WI38 (cell line): ENCODE data around the gene FBP1.

Experiments used
- H3K4me3 ChIP-seq: 2 replicates; pipeline ENCODE4 v1.5.1; 2011; ENCODE audit warnings: low read depth, mild to moderate bottlenecking, control low read depth, low read length
- CTCF ChIP-seq: IDR thresholded peaks from 2 replicates; pipeline ENCODE4 v1.5.1; 2012; ENCODE audit warnings: low read depth, mild to moderate bottlenecking, control low read depth, low read length

FBP1 gene

GRCh38 chr9:94563548-94563947 lies 75.8 kb downstream of the FBP1 start:
- no peak overlapping the region for H3K4me3 ChIP-seq
- TF ChIP-seq CTCF, result no peak

- TF ChIP-seq CTCF, result no peak
- H3K4me3 ChIP-seq, result no peak overlapping the region
Measured at GRCh38 chr9:94560237-94560636, 79.1 kb downstream of the FBP1 start.

GRCh38 chr9:94557376-94557775 lies 81.9 kb downstream of the FBP1 start:
- no peak overlapping the region for H3K4me3 ChIP-seq
- no peak for TF ChIP-seq CTCF

GRCh38 chr9:94554439-94555331 lies 84.6 kb downstream of the FBP1 start, which contains the start of gene PCAT7:
Gene PCAT7 (plus strand): TSS chr9:94555083.
- TF ChIP-seq CTCF, result no peak
- H3K4me3 ChIP-seq, result no peak within 1 kb of the TSS

- H3K4me3 ChIP-seq, result no peak overlapping the region
- no peak for TF ChIP-seq CTCF
Measured at GRCh38 chr9:94554078-94554438, 85.3 kb downstream of the FBP1 start.
